ENCODE measurements around the gene PRDM16. TPM values are rescaled to one million over a fixed set of nuclear protein-coding genes. Genes with fewer than 3 reads are reported as not detected.

PRDM16 gene
- polyA plus RNA-seq, 1 donor (not counting 4 experiments of a cell fraction or from before 2014, with no cell fraction given), result 0.05 TPM

DNA sequence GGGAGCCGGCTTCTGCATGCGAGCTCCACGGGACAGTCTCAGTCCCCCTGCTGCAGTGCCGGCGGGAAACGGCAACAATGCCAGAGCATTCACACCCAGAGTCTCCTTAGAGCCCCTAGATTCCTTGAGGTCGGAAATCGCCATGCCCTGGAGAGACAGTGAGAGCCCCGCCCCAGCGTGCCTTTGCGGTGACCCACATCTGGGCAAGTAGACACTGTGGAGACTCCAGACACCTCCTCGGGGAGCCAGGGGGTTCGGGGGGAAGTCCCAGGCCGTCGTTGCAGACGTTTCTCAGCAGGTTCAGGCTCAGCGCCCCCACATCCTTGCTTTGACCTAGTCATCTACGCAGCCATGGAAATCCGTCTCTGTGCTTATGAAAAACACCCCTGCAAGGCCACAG is 304.2 kb downstream of the PRDM16 start:
- no peaks in the 10 kb centered on the region for H3K9me1 ChIP-seq (ENCODE audit: control insufficient read depth, extremely low read depth, insufficient read depth, low read length)

DNA sequence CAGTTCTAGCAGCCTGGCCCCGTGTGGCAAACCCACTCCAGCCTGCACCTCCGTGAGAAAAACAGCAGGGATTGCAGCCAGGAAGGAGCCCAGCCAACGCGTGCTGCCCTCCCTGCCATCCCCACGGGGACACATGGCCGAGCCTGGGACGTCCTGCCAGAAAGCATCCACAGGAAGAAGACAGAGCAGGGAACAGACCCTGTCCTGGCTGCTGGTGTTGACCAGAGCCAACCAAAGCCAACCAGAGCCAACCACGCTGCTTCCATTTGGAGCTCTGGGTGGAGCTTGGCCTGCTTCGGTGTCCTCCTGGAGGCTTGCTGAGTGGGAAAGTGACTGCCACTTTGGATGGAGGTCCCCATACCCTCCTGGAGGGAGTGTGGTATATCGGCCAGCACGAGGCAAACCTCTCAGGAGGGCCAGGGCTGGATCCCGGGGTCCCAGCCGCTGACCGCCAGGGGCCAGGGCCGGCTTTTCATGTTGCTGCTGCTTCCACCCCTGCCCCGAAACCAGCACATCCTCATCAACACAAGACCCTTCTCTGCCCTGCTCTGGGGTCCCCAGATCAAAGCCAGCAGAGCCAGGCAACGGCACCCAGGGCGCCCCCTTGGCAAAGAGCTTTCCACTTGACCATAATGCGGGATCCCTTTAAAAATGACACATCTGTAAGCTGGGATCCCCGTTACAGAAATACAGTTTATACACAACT is 304.9 kb downstream of the PRDM16 start:
- H3K4me1 ChIP-seq (ENCODE audit: control insufficient read depth, extremely low read depth, insufficient read depth, low read length), result no peaks in the 10 kb centered on the region
- no peak for DNase-seq (ENCODE audit: low read depth, low spot score)
- no peaks in the 10 kb centered on the region for H3K79me2 ChIP-seq (ENCODE audit: control insufficient read depth, insufficient read depth, low read length)
- H3K36me3 ChIP-seq (ENCODE audit: control insufficient read depth in 2 of 2, extremely low read depth in 1 of 2, insufficient read depth in 2 of 2, low read length in 2 of 2), result no peaks in the 10 kb centered on the region
- no peak overlapping the region for H3K27ac ChIP-seq (ENCODE audit: control insufficient read depth, insufficient read depth, low read length)
- no peaks in the 10 kb centered on the region for H3K27me3 ChIP-seq (ENCODE audit: control insufficient read depth, extremely low read depth, insufficient read depth, low read length)
- no peaks in the 10 kb centered on the region for H4K20me1 ChIP-seq (ENCODE audit: control insufficient read depth, extremely low read depth, insufficient read depth, low read length)
- no peak overlapping the region for H3K4me3 ChIP-seq (ENCODE audit: control insufficient read depth in 2 of 3, extremely low read depth in 1 of 3, insufficient read depth in 2 of 3, low read depth in 1 of 3, low read length in 3 of 3)
- H3K9ac ChIP-seq (ENCODE audit: control insufficient read depth, extremely low read depth, insufficient read depth, low read length), result no peak overlapping the region
- no peak overlapping the region for H2AFZ ChIP-seq (ENCODE audit: control insufficient read depth, low read length)
- no peaks in the 10 kb centered on the region for H3K9me1 ChIP-seq (ENCODE audit: control insufficient read depth, extremely low read depth, insufficient read depth, low read length)
- no peak for FAIRE-seq
- dilution Hi-C loops (cut with MboI; ENCODE audit: extremely low pct_ligation_motif_present, low sequenced_read_pairs), result no loop called here
- H3K9me3 ChIP-seq (ENCODE audit: control insufficient read depth, low read depth, low read length), result no peaks in the 10 kb centered on the region
- TF ChIP-seq, protein P1, sequence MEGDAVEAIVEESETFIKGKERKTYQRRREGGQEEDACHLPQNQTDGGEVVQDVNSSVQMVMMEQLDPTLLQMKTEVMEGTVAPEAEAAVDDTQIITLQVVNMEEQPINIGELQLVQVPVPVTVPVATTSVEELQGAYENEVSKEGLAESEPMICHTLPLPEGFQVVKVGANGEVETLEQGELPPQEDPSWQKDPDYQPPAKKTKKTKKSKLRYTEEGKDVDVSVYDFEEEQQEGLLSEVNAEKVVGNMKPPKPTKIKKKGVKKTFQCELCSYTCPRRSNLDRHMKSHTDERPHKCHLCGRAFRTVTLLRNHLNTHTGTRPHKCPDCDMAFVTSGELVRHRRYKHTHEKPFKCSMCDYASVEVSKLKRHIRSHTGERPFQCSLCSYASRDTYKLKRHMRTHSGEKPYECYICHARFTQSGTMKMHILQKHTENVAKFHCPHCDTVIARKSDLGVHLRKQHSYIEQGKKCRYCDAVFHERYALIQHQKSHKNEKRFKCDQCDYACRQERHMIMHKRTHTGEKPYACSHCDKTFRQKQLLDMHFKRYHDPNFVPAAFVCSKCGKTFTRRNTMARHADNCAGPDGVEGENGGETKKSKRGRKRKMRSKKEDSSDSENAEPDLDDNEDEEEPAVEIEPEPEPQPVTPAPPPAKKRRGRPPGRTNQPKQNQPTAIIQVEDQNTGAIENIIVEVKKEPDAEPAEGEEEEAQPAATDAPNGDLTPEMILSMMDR (optimal IDR thresholded peaks at IDR 0.05 in 1 of 3, IDR thresholded peaks at IDR 0.05 in 1 of 3, conservative IDR thresholded peaks at IDR 0.05 in 1 of 3; ENCODE audit: extremely low read depth in 1 of 3, insufficient read depth in 2 of 3, low read length in 3 of 3), result no peak
- TF ChIP-seq EZH2 (IDR thresholded peaks at IDR 0.05; ENCODE audit: low read length), result no peak
- no peak overlapping the region for H3K4me2 ChIP-seq (ENCODE audit: control insufficient read depth, extremely low read depth, insufficient read depth, low read depth, low read length)

More for the DNA sequence above, 304.2 kb downstream of the PRDM16 start:
- H3K79me2 ChIP-seq (ENCODE audit: control insufficient read depth, insufficient read depth, low read length), result no peaks in the 10 kb centered on the region
- H3K27me3 ChIP-seq (ENCODE audit: control insufficient read depth, extremely low read depth, insufficient read depth, low read length), result no peaks in the 10 kb centered on the region
- no peaks in the 10 kb centered on the region for H3K9me3 ChIP-seq (ENCODE audit: control insufficient read depth, low read depth, low read length)
- TF ChIP-seq, protein P1 (optimal IDR thresholded peaks at IDR 0.05 in 1 of 3, IDR thresholded peaks at IDR 0.05 in 1 of 3, conservative IDR thresholded peaks at IDR 0.05 in 1 of 3; ENCODE audit: extremely low read depth in 1 of 3, insufficient read depth in 2 of 3, low read length in 3 of 3), result no peak
- TF ChIP-seq EZH2 (IDR thresholded peaks at IDR 0.05; ENCODE audit: low read length), result no peak
- no peaks in the 10 kb centered on the region for H3K36me3 ChIP-seq (ENCODE audit: control insufficient read depth in 2 of 2, extremely low read depth in 1 of 2, insufficient read depth in 2 of 2, low read length in 2 of 2)
- H3K27ac ChIP-seq (ENCODE audit: control insufficient read depth, insufficient read depth, low read length), result no peak overlapping the region
- no peak overlapping the region for H3K9ac ChIP-seq (ENCODE audit: control insufficient read depth, extremely low read depth, insufficient read depth, low read length)
- no peaks in the 10 kb centered on the region for H3K4me1 ChIP-seq (ENCODE audit: control insufficient read depth, extremely low read depth, insufficient read depth, low read length)
- H3K4me3 ChIP-seq (ENCODE audit: control insufficient read depth in 2 of 3, extremely low read depth in 1 of 3, insufficient read depth in 2 of 3, low read depth in 1 of 3, low read length in 3 of 3), result no peak overlapping the region
- DNase-seq (ENCODE audit: low read depth, low spot score) (no peak), FAIRE-seq (no peak)
- dilution Hi-C loops (cut with MboI; ENCODE audit: extremely low pct_ligation_motif_present, low sequenced_read_pairs), result no loop called here
- no peak overlapping the region for H2AFZ ChIP-seq (ENCODE audit: control insufficient read depth, low read length)
- H4K20me1 ChIP-seq (ENCODE audit: control insufficient read depth, extremely low read depth, insufficient read depth, low read length), result no peaks in the 10 kb centered on the region
- no peak overlapping the region for H3K4me2 ChIP-seq (ENCODE audit: control insufficient read depth, extremely low read depth, insufficient read depth, low read depth, low read length)
